DND-41 (cell line): ENCODE measurements around the gene TMBIM6.

Source experiments
- ATAC-seq: fragments of 200-7000 bp; cut with Tn5 transposase; 3 replicates; pipeline ENCODE4 v1.9.1; 2021; ENCODE audit warnings: low read depth; ENCODE audit not compliant: insufficient read depth
- DNase-seq: peaks from one replicate; pipeline ENCODE4 v3.0.0-alpha.2; 2020
- H2AFZ ChIP-seq: 2 replicates; pipeline ENCODE4 v1.6.0; 2012; ENCODE audit warnings: low read depth, low read length
- H3K27ac ChIP-seq: 2 replicates; pipeline ENCODE4 v1.5.1; 2012; ENCODE audit warnings: low read length, inconsistent platforms
- H3K27me3 ChIP-seq: fragments of 200-600 bp; sonication (generic); 2 replicates; pipeline ENCODE4 v1.6.0; 2012; ENCODE audit warnings: low read length, mild to moderate bottlenecking, inconsistent platforms; ENCODE audit not compliant: insufficient read depth, poor library complexity
- H3K36me3 ChIP-seq: 2 replicates; pipeline ENCODE4 v1.5.1; 2012; ENCODE audit warnings: low read length, inconsistent platforms; ENCODE audit not compliant: insufficient read depth
- H3K4me1 ChIP-seq: 2 replicates; pipeline ENCODE4 v1.5.1; 2012; ENCODE audit warnings: mild to moderate bottlenecking, low read length; ENCODE audit not compliant: insufficient read depth
- H3K4me2 ChIP-seq: 2 replicates; pipeline ENCODE4 v1.6.0; 2012; ENCODE audit warnings: mild to moderate bottlenecking, moderate library complexity, low read length, inconsistent platforms; ENCODE audit not compliant: insufficient read depth
- H3K4me3 ChIP-seq, 2 experiments: fragments of 200-600 bp in 1 of 2; shearing (Covaris generic) in 1 of 2; 2 replicates each; pipeline ENCODE4 v1.5.1; 2012 to 2016; ENCODE audit warnings: inconsistent platforms in 2 of 2, low read length in 2 of 2, mild to moderate bottlenecking in 2 of 2, low read depth in 1 of 2, moderate library complexity in 1 of 2
- H3K79me2 ChIP-seq: 2 replicates; pipeline ENCODE4 v1.6.0; 2012; ENCODE audit warnings: low read length, inconsistent platforms; ENCODE audit not compliant: insufficient read depth
- H3K9ac ChIP-seq: 2 replicates; pipeline ENCODE4 v1.6.0; 2012; ENCODE audit warnings: low read depth, mild to moderate bottlenecking, inconsistent platforms, low read length, moderate library complexity
- H3K9me3 ChIP-seq: 2 replicates; pipeline ENCODE4 v1.5.1; 2012; ENCODE audit warnings: low read length, moderate library complexity, mild to moderate bottlenecking, inconsistent platforms; ENCODE audit not compliant: insufficient read depth, severe bottlenecking
- H4K20me1 ChIP-seq: 2 replicates; pipeline ENCODE4 v1.6.0; 2012; ENCODE audit warnings: low read length; ENCODE audit not compliant: insufficient read depth
- EZH2 ChIP-seq: IDR thresholded peaks from 3 replicates; pipeline ENCODE4 v1.6.1; 2012; ENCODE audit warnings: borderline replicate concordance, low read depth, mild to moderate bottlenecking, moderate library complexity, low read length, inconsistent platforms; ENCODE audit not compliant: severe bottlenecking
- TF ChIP-seq, protein P1 (sequence below): IDR thresholded peaks from 2 replicates; pipeline ENCODE4 v1.5.1; 2012; ENCODE audit warnings: borderline replicate concordance, low read length, moderate library complexity, mild to moderate bottlenecking; ENCODE audit not compliant: poor library complexity, severe bottlenecking; ENCODE audit errors: extremely low read depth

The TMBIM6 gene

DNA sequence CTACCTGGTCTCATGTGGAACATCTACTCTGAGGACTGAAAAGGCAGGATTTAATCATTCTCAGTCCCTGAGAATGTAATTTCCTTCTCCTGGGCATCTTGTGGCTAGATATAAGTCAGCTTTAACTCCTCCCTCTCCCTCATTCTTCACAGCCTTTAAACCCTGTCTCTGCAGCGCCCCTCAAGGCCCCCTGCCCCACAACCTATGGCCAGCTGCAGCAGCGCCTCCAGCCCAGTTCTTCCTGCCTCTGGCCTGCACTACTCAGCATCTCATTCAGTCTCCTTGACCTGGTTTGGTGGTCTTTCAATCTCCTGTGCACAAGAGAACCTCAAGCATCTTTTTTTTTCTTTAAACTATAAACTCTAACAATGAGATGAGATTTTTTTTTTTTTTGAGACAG, 57.6 kb downstream of the TMBIM6 start:
- H4K20me1 ChIP-seq, result 0 out of 2 replicates have a peak, but pooled peaks cover 4% of the 10 kb centered on the region
- no peak for ATAC-seq

DNA sequence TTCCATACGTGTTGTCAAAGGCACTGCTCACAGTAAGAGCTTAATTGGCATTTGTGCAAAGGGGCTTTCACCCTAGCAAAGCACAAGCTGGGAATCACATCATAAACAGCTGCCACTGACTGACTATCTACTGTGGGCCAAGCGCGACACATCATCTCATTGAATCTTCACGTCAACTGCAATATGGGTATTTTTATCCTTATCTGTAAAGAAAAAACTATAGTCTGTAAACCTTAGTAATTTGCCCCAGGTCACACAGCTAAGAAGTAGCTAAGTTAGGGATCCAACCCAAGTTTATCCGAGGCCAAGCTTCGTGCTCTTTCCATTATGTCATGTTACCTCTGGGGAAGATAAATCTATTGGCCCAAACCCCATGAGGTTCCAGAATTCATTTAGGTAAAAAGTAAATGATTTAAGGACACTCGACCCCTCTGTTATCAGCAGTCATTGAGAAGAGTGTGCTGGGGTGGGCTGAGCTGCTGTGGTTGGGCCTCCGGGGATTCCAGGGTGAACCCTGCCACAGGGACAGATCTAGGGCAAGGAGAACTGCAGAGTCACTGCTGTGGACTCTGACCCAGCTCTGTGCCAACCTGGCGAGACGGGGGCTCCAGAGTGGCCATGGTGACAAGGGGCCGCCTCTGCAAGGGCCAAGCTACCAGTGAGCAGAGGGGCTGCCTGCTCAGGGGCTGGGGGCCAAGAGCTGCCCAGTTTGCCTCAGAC, 59.2 kb downstream of the TMBIM6 start:
- Histone ChIP-seq H3K9ac (no peak overlapping the region), H3K27me3 (no peaks in the 10 kb centered on the region)
- no peak for TF ChIP-seq EZH2
- TF ChIP-seq, protein P1, sequence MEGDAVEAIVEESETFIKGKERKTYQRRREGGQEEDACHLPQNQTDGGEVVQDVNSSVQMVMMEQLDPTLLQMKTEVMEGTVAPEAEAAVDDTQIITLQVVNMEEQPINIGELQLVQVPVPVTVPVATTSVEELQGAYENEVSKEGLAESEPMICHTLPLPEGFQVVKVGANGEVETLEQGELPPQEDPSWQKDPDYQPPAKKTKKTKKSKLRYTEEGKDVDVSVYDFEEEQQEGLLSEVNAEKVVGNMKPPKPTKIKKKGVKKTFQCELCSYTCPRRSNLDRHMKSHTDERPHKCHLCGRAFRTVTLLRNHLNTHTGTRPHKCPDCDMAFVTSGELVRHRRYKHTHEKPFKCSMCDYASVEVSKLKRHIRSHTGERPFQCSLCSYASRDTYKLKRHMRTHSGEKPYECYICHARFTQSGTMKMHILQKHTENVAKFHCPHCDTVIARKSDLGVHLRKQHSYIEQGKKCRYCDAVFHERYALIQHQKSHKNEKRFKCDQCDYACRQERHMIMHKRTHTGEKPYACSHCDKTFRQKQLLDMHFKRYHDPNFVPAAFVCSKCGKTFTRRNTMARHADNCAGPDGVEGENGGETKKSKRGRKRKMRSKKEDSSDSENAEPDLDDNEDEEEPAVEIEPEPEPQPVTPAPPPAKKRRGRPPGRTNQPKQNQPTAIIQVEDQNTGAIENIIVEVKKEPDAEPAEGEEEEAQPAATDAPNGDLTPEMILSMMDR, result no peak

More for the DNA sequence above, 57.6 kb downstream of the TMBIM6 start:
- H3K27me3 ChIP-seq, result no peaks in the 10 kb centered on the region
- H3K4me1 ChIP-seq, result no peaks in the 10 kb centered on the region
- DNase-seq, result no peak
- TF ChIP-seq, protein P1, result no peak
- no peak for TF ChIP-seq EZH2
- no peak overlapping the region for H3K9ac ChIP-seq
- H3K27ac ChIP-seq, result no peak overlapping the region
- no peaks in the 10 kb centered on the region for H3K79me2 ChIP-seq
- H3K4me2 ChIP-seq, result no peak overlapping the region
- no peak overlapping the region for H3K4me3 ChIP-seq
- H3K9me3 ChIP-seq, result no peaks in the 10 kb centered on the region
- H2AFZ ChIP-seq, result no peak overlapping the region
- H3K36me3 ChIP-seq, result peaks cover 68% of the 10 kb centered on the region

DNA sequence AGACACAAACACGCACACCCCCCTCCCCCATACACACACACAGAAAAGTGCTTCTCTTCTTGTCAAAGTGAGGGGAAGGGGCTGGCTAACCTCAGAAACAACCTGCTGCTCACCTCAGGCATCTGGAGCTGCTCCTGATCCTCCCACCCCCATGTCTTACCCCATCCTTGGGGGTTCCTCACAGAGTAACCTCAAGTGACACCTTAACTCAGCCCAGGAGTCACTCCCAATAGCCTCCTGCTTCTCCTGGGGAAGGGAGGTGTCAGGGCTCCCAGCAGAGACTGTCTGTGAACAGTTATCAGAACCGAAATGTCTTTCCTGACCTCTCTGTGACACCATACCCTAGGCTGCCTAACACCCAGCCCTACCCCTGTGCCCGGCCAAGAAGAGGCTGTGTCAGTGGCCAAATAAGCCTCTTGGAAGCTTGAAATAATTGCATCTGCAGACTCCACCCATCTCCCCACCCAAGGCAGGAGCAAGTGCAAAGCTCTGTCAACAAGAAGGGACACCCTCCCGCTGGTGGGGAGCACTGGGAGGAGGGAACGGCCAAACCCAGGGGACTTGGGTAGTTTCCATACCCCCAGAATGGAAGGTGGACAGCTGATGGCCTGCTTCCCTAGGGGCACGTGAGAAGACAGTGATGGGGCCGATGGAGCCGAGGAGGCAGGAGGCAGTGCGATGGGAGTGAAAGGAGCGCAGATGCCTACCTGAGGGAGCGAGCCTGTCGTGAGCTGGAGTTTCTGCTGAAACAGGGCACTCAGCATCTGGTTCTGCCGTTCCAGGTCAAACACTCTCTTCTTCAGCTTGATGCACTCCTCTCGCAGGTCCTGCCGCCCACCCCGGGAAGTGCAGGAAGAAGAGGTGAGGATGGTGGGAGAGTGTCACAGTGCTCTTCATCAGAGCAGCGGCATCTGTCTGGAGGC, 60.0 kb downstream of the TMBIM6 start:
- Histone ChIP-seq H4K20me1 (peaks cover 10% of the 10 kb centered on the region), H3K36me3 (peaks cover 80% of the 10 kb centered on the region), H3K27ac (no peak overlapping the region), H3K4me2 (no peak overlapping the region), H3K9ac (no peak overlapping the region), H3K9me3 (no peaks in the 10 kb centered on the region), H3K4me3 (no peak overlapping the region), H3K4me1 (no peaks in the 10 kb centered on the region), H3K79me2 (no peaks in the 10 kb centered on the region), H3K27me3 (no peaks in the 10 kb centered on the region), H2AFZ (no peak overlapping the region)
- DNase-seq, result no peak
- no peak for TF ChIP-seq EZH2
- TF ChIP-seq, protein P1, result no peak
- no peak for ATAC-seq

More for the DNA sequence above, 59.2 kb downstream of the TMBIM6 start:
- H3K4me1 ChIP-seq, result no peaks in the 10 kb centered on the region
- H3K4me3 ChIP-seq, result no peak overlapping the region
- no peak overlapping the region for H2AFZ ChIP-seq
- DNase-seq (no peak), ATAC-seq (no peak)
- H3K9me3 ChIP-seq, result no peaks in the 10 kb centered on the region
- no peaks in the 10 kb centered on the region for H3K79me2 ChIP-seq
- peaks cover 82% of the 10 kb centered on the region for H3K36me3 ChIP-seq
- no peak overlapping the region for H3K27ac ChIP-seq
- H3K4me2 ChIP-seq, result no peak overlapping the region
- peaks cover 8% of the 10 kb centered on the region; the same call in 1 of the 2 replicates for H4K20me1 ChIP-seq
